Naive B cell (primary cell): Measurements from ENCODE around the gene ZNF521. TPM values are rescaled to one million over a fixed set of nuclear protein-coding genes. Genes with fewer than 3 reads are reported as not detected.

Source experiments
- ATAC-seq, 2 donors: fragments of 150-1000 bp; cut with Tn5 transposase; 2 replicates each; pipeline ENCODE4 v1.10.0; 2021; ENCODE audit warnings: low read depth in 2 of 2, mild to moderate bottlenecking in 2 of 2, moderate library complexity in 2 of 2
- DNase-seq: peaks from one replicate; pipeline ENCODE4 v3.0.0; 2022
- H3K27ac Mint-ChIP-seq, 6 donors: one replicate each; pipeline ENCODE4 v1.8.0; 2020 to 2022; ENCODE audit warnings: mild to moderate bottlenecking in 6 of 6, mixed read lengths in 6 of 6, moderate library complexity in 5 of 6, inconsistent platforms in 2 of 6
- H3K27me3 Mint-ChIP-seq, 3 donors: one replicate each; pipeline ENCODE4 v1.8.0; 2021 to 2022; ENCODE audit warnings: mixed read lengths in 3 of 3, mild to moderate bottlenecking in 1 of 3
- H3K36me3 Mint-ChIP-seq, 2 donors: one replicate each; pipeline ENCODE4 v1.8.0; 2020 to 2022; ENCODE audit warnings: mixed read lengths in 2 of 2, inconsistent platforms in 1 of 2, mild to moderate bottlenecking in 1 of 2
- H3K4me1 Mint-ChIP-seq, 3 donors: one replicate each; pipeline ENCODE4 v1.8.0; 2020 to 2022; ENCODE audit warnings: mixed read lengths in 3 of 3, inconsistent platforms in 1 of 3, mild to moderate bottlenecking in 1 of 3, moderate library complexity in 1 of 3
- H3K4me3 Mint-ChIP-seq, 8 donors: one replicate each; pipeline ENCODE4 v1.8.0; 2020 to 2022; ENCODE audit warnings: mild to moderate bottlenecking in 8 of 8, mixed read lengths in 8 of 8, moderate library complexity in 8 of 8, inconsistent platforms in 2 of 8
- H3K9me3 Mint-ChIP-seq, 7 donors: one replicate each; pipeline ENCODE4 v1.8.0; 2020 to 2022; ENCODE audit warnings: mixed read lengths in 7 of 7, mild to moderate bottlenecking in 5 of 7, inconsistent platforms in 2 of 7, moderate library complexity in 1 of 7
- polyA plus RNA-seq, 6 donors: library from polyadenylated mRNA; unstranded; fragments of 300-500 nt; fragmentation: Illumina TruSeq; gene quantifications; one replicate each; pipeline ENCODE4 v1.2.3, GENCODE V29; 2021; ENCODE audit warnings: low read depth in 6 of 6

The ZNF521 gene
- polyA plus RNA-seq, 6 donors from 2014 or later: 0.07 to 0.24 (median 0.11) TPM; not detected in 3

DNA sequence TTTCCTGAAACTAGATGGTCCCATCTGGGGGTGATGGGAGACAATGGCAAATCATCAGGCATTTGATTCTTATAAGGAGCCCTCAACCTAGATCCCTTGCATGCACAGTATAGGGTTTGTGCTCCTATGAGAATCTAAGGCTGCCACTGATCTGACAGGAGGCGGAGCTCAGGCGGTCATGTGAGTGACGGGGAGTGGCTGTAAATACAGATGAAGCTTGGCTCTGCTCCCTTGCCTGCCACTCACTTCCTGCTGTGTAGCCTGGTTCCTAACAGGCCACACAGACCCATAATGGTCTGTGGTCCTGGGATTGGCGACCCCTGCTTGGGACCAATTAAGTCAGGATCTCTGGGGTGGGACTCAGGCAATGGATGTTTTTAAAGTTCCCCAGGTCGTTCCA, 293.4 kb downstream of the ZNF521 start:
- Mint-ChIP-seq H3K27ac (peak overlapping the region in 1 of 6 donors; percentile 59), H3K27me3 (no peaks in the 10 kb centered on the region), H3K4me1 (no peaks in the 10 kb centered on the region), H3K9me3 (no peaks in the 10 kb centered on the region), H3K4me3 (no peak overlapping the region), H3K36me3 (no peaks in the 10 kb centered on the region)
- ATAC-seq (no peak), DNase-seq (no peak)

DNA sequence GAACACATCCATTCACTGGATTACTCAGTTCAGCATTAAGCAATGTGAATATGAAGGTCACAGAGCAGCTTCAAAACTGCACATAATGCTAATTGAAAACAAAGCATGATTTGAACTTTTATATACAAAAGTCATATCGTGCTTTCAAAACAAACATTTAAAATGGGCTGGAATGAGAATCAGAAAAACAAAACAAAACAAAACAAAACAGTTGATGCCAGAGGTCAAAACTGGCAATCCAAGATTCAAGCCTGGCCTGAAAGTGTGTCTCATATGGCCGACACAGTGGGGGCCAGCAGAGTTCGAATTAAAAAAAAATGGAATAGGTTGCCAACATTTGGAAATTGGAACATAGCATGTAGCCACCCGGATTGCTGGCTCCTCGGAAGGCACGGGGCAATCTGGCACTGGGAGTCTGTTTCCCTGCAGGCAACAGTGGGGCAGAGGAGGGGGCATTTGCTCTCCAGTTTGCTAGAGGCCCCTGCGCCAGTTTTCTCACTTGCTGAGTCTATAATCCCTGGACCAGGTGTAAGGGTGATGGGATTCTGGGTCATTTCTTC, 294.4 kb downstream of the ZNF521 start:
- H3K9me3 Mint-ChIP-seq: no peaks in the 10 kb centered on the region
- no peaks in the 10 kb centered on the region for H3K36me3 Mint-ChIP-seq
- no peaks in the 10 kb centered on the region for H3K27me3 Mint-ChIP-seq
- ATAC-seq (no peak), DNase-seq (no peak)
- H3K27ac Mint-ChIP-seq: no peak overlapping the region
- no peaks in the 10 kb centered on the region for H3K4me1 Mint-ChIP-seq
- no peak overlapping the region for H3K4me3 Mint-ChIP-seq

DNA sequence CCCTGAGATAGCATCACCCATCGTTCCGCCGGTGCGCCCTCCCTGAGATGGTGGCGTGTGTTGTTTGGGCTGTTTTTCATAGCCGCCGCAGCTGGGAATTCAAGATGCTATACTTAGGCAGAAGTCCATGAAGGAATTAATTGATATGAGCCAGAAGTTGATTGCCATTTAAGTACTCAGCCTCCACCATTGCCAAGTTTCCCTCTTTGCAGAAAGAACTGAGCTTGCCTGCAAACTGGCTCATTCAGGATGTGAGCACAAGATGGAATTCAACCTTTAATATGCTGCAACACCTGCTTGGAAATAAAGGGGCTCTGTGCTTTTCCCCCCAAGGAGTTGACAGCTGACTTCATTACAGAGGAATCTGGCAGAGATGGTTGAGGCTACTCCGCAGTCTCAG, 295.5 kb downstream of the ZNF521 start:
- Mint-ChIP-seq H3K27me3 (no peaks in the 10 kb centered on the region), H3K4me3 (no peak overlapping the region), H3K4me1 (no peaks in the 10 kb centered on the region), H3K9me3 (no peaks in the 10 kb centered on the region), H3K27ac (no peak overlapping the region), H3K36me3 (no peaks in the 10 kb centered on the region)
- no peak for DNase-seq
- ATAC-seq: no peak

DNA sequence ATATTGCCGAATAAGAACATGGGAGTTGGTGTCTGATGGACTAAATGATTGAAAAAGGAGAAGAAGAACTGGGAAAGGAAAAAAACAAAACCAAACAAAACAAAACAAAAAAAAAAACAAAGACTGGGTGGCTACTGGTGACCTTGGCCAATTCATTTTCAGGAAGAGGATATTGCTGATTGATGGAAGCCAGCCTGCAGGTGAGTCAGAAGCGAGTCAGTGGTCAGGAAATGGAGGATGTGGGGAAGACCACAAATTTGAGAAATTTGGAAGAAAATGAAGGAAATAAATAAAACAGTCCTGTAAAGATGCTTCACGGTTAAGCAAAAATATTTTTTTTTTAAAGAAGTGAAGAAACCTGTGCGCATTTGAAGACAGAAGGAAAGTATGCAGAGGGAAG, 296.9 kb downstream of the ZNF521 start:
- Mint-ChIP-seq H3K27ac (no peak overlapping the region), H3K27me3 (no peaks in the 10 kb centered on the region), H3K4me3 (no peak overlapping the region), H3K9me3 (peaks cover 0 to 3% (median 0%) of the 10 kb centered on the region in 7 donors), H3K4me1 (no peaks in the 10 kb centered on the region), H3K36me3 (no peaks in the 10 kb centered on the region)
- no peak for ATAC-seq
- DNase-seq: no peak

DNA sequence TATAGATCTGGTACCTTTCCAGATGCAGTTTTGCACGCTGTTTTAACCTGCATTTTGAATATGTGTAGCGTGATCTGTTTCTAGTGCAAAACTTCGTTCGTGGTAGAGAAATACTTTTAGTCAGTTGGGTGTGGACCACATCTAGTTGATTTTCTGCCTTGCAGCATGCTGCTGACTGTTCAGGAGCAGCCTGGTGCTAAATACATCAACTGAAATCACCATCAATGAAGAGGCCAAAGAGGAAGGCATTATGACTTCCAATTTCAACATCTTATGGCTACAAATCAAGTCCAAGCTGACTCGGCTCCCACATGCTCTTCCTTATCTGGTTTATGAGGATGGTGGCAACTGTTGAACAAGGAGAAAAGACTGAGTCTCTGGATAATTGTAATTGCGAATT, 298.5 kb downstream of the ZNF521 start:
- no peak overlapping the region for H3K4me3 Mint-ChIP-seq
- H3K9me3 Mint-ChIP-seq: peaks cover 0 to 3% (median 0%) of the 10 kb centered on the region in 7 donors
- no peak for DNase-seq
- ATAC-seq: no peak
- no peaks in the 10 kb centered on the region for H3K36me3 Mint-ChIP-seq
- no peaks in the 10 kb centered on the region for H3K4me1 Mint-ChIP-seq
- no peak overlapping the region for H3K27ac Mint-ChIP-seq
- H3K27me3 Mint-ChIP-seq: no peaks in the 10 kb centered on the region

DNA sequence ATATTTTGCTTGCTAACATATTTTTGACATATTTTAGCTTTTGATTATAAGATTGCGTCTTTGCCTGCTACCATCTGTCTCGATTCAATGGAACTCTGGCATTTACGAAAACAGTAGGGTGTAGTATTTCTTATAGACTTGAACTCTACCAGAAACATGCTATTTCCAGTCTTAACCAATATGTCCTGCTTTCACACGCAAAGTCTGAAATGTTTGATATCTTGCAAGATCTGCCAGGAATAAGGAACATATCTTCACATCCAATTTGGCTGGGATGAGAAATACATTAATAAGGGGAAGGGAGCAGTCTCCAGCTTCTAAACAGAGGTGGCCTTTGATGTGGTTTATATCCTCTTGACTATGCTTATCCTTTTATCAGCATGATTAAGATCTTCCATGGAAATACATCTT, 299.4 kb downstream of the ZNF521 start:
- DNase-seq (no peak), ATAC-seq (no peak)
- Mint-ChIP-seq H3K4me1 (no peaks in the 10 kb centered on the region), H3K9me3 (peaks cover 0 to 3% (median 0%) of the 10 kb centered on the region in 7 donors), H3K27me3 (no peaks in the 10 kb centered on the region), H3K36me3 (no peaks in the 10 kb centered on the region), H3K27ac (no peak overlapping the region), H3K4me3 (no peak overlapping the region)

DNA sequence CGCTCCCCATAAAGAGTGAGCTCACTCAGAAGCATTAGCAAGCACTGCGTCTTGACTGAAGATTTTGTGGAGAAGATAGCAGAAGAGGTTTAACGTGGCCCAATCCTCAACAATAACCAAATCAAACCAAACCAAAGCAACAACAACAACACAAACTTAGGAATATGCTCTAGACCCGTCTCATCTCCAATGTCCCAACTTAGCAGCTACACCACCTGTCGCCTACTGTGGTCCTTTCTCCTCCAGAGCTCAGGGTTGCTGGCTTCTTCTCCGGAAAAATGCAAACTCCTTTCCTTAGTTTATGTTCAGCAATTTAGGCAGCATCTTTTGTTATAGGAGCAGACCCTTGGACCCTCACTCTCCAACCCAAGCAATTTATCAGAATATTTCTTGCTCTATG, 301.4 kb downstream of the ZNF521 start:
- no peak overlapping the region for H3K27ac Mint-ChIP-seq
- DNase-seq: no peak
- H3K36me3 Mint-ChIP-seq: no peaks in the 10 kb centered on the region
- no peaks in the 10 kb centered on the region for H3K27me3 Mint-ChIP-seq
- ATAC-seq: no peak
- H3K4me1 Mint-ChIP-seq: no peaks in the 10 kb centered on the region
- H3K4me3 Mint-ChIP-seq: no peak overlapping the region
- H3K9me3 Mint-ChIP-seq: peaks cover 0 to 3% (median 0%) of the 10 kb centered on the region in 7 donors

DNA sequence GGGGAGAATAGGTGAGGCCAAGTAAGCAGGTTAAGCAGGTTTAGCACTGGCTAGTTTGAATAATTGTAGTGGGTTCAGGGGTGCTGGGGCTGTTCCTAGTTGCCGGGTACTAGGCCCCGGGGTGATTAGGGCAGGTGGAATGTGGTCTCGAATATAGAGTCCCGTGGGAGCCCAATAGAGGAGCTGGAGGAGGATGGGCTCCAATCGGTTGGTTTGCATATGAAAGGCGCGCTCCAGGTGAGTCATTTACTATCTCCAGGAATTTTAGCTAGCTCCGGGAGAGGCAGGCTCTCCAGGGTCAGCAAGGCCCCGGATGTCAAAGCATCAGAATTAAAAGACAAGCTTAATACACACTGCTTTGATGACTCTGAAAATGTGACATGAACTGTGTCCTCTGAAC, 304.0 kb downstream of the ZNF521 start:
- peak overlapping the region in 1 of 6 donors; percentile 23 for H3K27ac Mint-ChIP-seq
- peaks cover 0 to 8% of the 10 kb centered on the region in 2 donors for H3K36me3 Mint-ChIP-seq
- no peak overlapping the region for H3K4me3 Mint-ChIP-seq
- ATAC-seq (no peak), DNase-seq (no peak)
- peaks cover 0 to 3% (median 0%) of the 10 kb centered on the region in 7 donors for H3K9me3 Mint-ChIP-seq
- no peaks in the 10 kb centered on the region for H3K4me1 Mint-ChIP-seq
- peaks cover 5 to 15% (median 13%) of the 10 kb centered on the region in 3 donors for H3K27me3 Mint-ChIP-seq

DNA sequence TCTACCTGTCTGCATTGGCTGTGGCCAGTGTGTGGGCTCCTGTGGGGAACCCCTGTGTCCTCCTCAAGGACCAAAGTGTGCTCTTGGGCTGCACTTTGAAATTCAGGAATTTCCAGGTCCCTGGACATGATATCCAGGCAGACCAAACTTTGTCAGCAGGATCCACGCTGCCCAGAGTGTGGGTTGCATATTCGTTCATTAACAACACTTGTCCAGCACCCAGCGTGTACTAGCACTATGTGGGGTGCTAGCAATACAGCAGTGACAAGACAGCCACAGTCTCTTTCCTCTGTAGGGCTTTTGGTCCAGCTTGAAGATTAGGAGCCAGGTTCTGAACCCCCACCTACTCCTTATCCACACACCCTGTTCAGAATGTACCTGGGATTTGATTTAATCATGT, 304.5 kb downstream of the ZNF521 start:
- ATAC-seq: no peak
- H3K4me1 Mint-ChIP-seq: no peaks in the 10 kb centered on the region
- peaks cover 0 to 8% of the 10 kb centered on the region in 2 donors for H3K36me3 Mint-ChIP-seq

DNA sequence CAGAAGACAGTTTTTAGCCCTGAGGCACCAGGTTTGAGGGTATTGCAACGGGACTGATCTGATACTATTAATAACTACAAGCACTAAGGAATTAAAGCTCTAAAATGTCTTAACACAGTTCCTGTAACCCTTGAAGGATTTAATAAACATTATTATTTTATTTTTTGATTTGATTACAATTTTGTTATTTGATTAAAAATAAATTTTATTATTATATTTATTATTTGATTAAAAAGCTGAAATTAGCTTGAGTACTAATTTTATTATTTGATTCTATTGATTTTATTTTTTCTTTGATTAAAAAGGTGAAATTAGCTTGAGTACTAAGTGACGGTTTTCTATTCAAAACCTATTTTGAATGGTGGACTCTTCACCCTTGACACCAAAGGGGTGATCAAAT, 307.3 kb downstream of the ZNF521 start:
- Mint-ChIP-seq H3K9me3 (no peaks in the 10 kb centered on the region), H3K4me3 (no peak overlapping the region), H3K4me1 (no peaks in the 10 kb centered on the region), H3K27ac (no peak overlapping the region), H3K27me3 (peaks cover 8 to 21% (median 13%) of the 10 kb centered on the region in 3 donors), H3K36me3 (peaks cover 0 to 8% of the 10 kb centered on the region in 2 donors)
- ATAC-seq: no peak
- DNase-seq: no peak

More for the DNA sequence above, 304.5 kb downstream of the ZNF521 start:
- DNase-seq: no peak
- Mint-ChIP-seq H3K9me3 (peaks cover 0 to 3% (median 0%) of the 10 kb centered on the region in 7 donors), H3K27ac (peak overlapping the region in 2 of 6 donors; percentile 6 to 49), H3K4me3 (no peak overlapping the region), H3K27me3 (peaks cover 7 to 18% (median 13%) of the 10 kb centered on the region in 3 donors)

DNA sequence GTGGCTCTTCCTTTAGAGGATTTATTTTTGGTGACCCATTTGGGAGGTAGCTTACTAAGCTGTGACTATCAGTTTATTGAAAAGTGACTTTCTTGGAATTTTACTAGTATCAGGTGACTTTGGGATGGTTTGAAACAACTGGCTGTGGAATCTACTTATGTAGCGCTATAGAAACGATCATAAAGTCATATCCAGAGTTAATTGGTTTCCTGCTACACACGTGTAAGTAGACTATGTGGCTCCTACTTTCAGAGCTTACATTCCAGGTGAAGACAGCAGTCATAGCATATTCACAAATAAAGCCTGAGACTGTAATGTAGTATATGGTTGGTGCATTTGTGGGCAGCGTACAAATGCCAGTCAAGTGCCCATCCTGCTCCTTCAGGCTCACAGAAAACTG, 308.9 kb downstream of the ZNF521 start:
- Mint-ChIP-seq H3K27me3 (peaks cover 8 to 21% (median 13%) of the 10 kb centered on the region in 3 donors), H3K9me3 (no peaks in the 10 kb centered on the region), H3K4me1 (no peaks in the 10 kb centered on the region), H3K4me3 (no peak overlapping the region), H3K27ac (peak overlapping the region in 1 of 6 donors; percentile 58), H3K36me3 (peaks cover 0 to 8% of the 10 kb centered on the region in 2 donors)
- ATAC-seq (no peak), DNase-seq (no peak)

DNA sequence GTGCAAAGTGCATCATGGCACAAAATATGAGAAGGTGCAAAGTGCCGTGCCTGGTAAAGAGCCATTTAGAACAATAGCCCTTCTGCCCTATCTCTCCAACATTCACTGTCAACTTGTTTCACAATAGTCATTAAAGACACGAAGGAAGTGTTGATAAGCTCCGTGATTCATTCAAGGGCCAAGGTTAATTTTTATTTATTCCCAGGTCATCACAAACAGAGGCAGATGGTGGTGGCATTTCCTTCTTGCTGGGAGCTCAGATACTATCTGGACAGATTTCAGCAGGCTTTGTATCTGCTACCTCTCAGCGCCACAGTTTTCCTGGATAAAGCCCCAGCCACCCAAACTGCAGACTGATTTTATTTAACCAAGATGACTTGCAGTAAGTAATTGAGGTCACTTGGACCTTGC, 309.3 kb downstream of the ZNF521 start:
- H3K27ac Mint-ChIP-seq: no peak overlapping the region

DNA sequence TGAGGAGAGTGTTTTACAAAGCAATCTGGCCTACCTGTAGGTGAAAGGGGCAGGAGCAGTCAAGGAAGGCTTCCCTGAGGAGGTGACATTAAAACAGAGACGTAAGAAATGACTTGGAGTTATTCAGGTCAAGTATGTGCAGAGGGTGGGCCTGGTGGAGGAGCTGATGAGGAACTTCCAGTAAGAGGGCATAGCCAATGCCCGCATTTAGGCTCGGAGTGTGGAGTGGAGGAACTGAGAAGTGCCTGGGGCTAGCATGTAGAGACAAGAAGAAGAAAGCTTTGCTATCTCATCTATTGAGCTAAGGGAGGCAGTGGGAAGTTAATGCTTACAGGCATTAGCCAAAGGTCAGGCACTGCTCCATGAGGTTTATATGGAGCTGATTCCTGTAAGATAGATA, 312.2 kb downstream of the ZNF521 start:
- no peak for DNase-seq
- Mint-ChIP-seq H3K27ac (peak overlapping the region in 2 of 6 donors; percentile 39 to 47), H3K27me3 (peaks cover 13 to 30% (median 14%) of the 10 kb centered on the region in 3 donors), H3K4me1 (no peaks in the 10 kb centered on the region), H3K9me3 (no peaks in the 10 kb centered on the region), H3K4me3 (no peak overlapping the region), H3K36me3 (peaks cover 0 to 8% of the 10 kb centered on the region in 2 donors)
- ATAC-seq: no peak

More for the DNA sequence above, 309.3 kb downstream of the ZNF521 start:
- ATAC-seq (no peak), DNase-seq (no peak)
- H3K9me3 Mint-ChIP-seq: no peaks in the 10 kb centered on the region
- peaks cover 0 to 8% of the 10 kb centered on the region in 2 donors for H3K36me3 Mint-ChIP-seq
- no peaks in the 10 kb centered on the region for H3K4me1 Mint-ChIP-seq
- H3K27me3 Mint-ChIP-seq: peaks cover 8 to 21% (median 13%) of the 10 kb centered on the region in 3 donors
- no peak overlapping the region for H3K4me3 Mint-ChIP-seq

DNA sequence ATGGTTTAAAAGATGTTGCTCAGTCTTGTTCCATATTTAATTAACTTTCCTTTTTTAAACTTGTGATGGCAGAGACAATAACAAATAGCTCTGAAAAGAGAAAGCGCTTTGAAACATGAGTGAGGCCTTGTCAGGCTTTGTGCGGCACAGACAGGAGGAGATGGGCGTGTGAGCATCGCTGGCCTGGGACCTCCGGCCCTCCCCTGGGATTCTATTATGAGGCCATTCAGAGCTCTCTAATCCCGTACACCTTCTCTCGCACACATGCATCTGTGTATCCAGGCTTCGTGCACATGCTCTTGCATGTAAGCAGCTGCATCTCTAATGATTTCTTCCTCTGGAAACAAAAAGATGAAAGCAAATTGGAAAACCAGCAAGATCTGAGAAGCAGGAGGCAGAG, 313.7 kb downstream of the ZNF521 start:
- Mint-ChIP-seq H3K27ac (no peak overlapping the region), H3K9me3 (peaks cover 0 to under 1% (median 0%) of the 10 kb centered on the region in 7 donors), H3K4me3 (no peak overlapping the region), H3K4me1 (peaks cover 0 to under 1% (median 0%) of the 10 kb centered on the region in 3 donors), H3K36me3 (peaks cover under 1 to 2% of the 10 kb centered on the region in 2 donors), H3K27me3 (peaks cover 2 to 18% (median 15%) of the 10 kb centered on the region in 3 donors)
- no peak for ATAC-seq
- no peak for DNase-seq
